Activated CD8-positive, alpha-beta memory T cell treated with anti-CD3 and anti-CD28 coated beads, Interleukin-2, amount 50 U/mL, for 24 hours (primary cell): ENCODE measurements around the gene CLPSL1.

Experiments used
- DNase-seq: peaks from one replicate; pipeline ENCODE4 v3.0.0-alpha.2; 2020; ENCODE audit errors: extremely low read depth

The CLPSL1 gene

GRCh38 chr6:35759426-35759825, 21.4 kb upstream of the CLPSL1 start:
- DNase-seq: no peak

- DNase-seq: no peak
Observed at GRCh38 chr6:35765739-35766138, 15.1 kb upstream of the CLPSL1 start.

GRCh38 chr6:35769211-35769610, 11.6 kb upstream of the CLPSL1 start:
- no peak for DNase-seq

GRCh38 chr6:35771343-35771627, 9.5 kb upstream of the CLPSL1 start:
- DNase-seq: no peak

GRCh38 chr6:35774116-35774794, 6.6 kb upstream of the CLPSL1 start:
- no peak for DNase-seq

GRCh38 chr6:35775031-35775430, 5.8 kb upstream of the CLPSL1 start:
- no peak for DNase-seq

GRCh38 chr6:35776364-35777215, 4.2 kb upstream of the CLPSL1 start, which contains the start of gene CLPSL2:
Gene CLPSL2, plus strand, starts transcription at chr6:35776598. Its CDS starts 21 bp downstream, at chr6:35776619.
- no peak for DNase-seq

GRCh38 chr6:35777356-35778102, 3.3 kb upstream of the CLPSL1 start:
- no peak for DNase-seq

- DNase-seq: no peak
Observed at GRCh38 chr6:35778437-35778836, 2.4 kb upstream of the CLPSL1 start.

- DNase-seq: no peak
Observed at GRCh38 chr6:35781290-35781689, 471 bp downstream of the CLPSL1 start.

GRCh38 chr6:35782424-35782823, 1.6 kb downstream of the CLPSL1 start:
- no peak for DNase-seq

- DNase-seq: no peak
Observed at GRCh38 chr6:35784200-35784599, 3.4 kb downstream of the CLPSL1 start.

- no peak for DNase-seq
Observed at GRCh38 chr6:35786272-35786671, 5.5 kb downstream of the CLPSL1 start.

GRCh38 chr6:35786810-35787209, 6.0 kb downstream of the CLPSL1 start:
- DNase-seq: no peak

GRCh38 chr6:35787266-35788218, 6.7 kb downstream of the CLPSL1 start:
- DNase-seq: no peak

- no peak for DNase-seq
Observed at GRCh38 chr6:35788423-35788982, 7.7 kb downstream of the CLPSL1 start.

GRCh38 chr6:35790683-35791082, 9.9 kb downstream of the CLPSL1 start:
- DNase-seq: no peak

GRCh38 chr6:35794536-35795452, 14.0 kb downstream of the CLPSL1 start:
- no peak for DNase-seq

- no peak for DNase-seq
Observed at GRCh38 chr6:35795453-35796071, 14.7 kb downstream of the CLPSL1 start.

- DNase-seq: no peak
Observed at GRCh38 chr6:35796236-35796635, 15.4 kb downstream of the CLPSL1 start.
